RWPE1 (cell line): ENCODE measurements around the gene PDILT.

Experiments used
- CTCF ChIA-PET: fragments of 350-600 bp; sonication (Branson Sonifier 250); formaldehyde crosslinking; extraction: SDS; loops from one replicate; lab custom pipeline; 2021; lab: Yijun Ruan, JAX
- POLR2A ChIA-PET: fragments of 400-600 bp; formaldehyde crosslinking; extraction: SDS; loops from one replicate; lab custom pipeline; 2020; ENCODE audit warnings: antibody characterized with exemption; ENCODE audit not compliant: low non-redundant PET; lab: Yijun Ruan, JAX
- DNase-seq: peaks from one replicate; pipeline ENCODE4 v3.0.0; 2012; ENCODE audit warnings: low spot score
- H3K27ac ChIP-seq: fragments of 450-650 bp; 2 replicates; pipeline ENCODE4 v1.5.1; 2017
- CTCF ChIP-seq: fragments of 450-650 bp; conservative IDR thresholded peaks from 2 replicates; pipeline ENCODE4 v1.5.1; 2017; ENCODE audit warnings: low read depth, mild to moderate bottlenecking

PDILT gene

GRCh38 chr16:20310421-20311395, 93.8 kb downstream of the PDILT start:
- H3K27ac ChIP-seq, result no peak overlapping the region
- POLR2A ChIA-PET, result no interaction called here
- no peak for DNase-seq
- CTCF ChIA-PET, result no interaction called here
- TF ChIP-seq CTCF, result no peak

- no peak overlapping the region for H3K27ac ChIP-seq
- TF ChIP-seq CTCF, result no peak
- POLR2A ChIA-PET, result no interaction called here
- CTCF ChIA-PET, result interaction anchor here (1.0 to 1.2 kb wide), 2 partner anchors 9 to 403 kb away, joined by 4 to 5 read pairs; no protein-coding TSS in a partner anchor
- no peak for DNase-seq
These were observed 94.8 kb downstream of the PDILT start for GRCh38 chr16:20309786-20310185.
